ENCODE data around the gene PAQR6. TPM values are rescaled to one million over a fixed set of nuclear protein-coding genes. Genes with fewer than 3 reads are reported as not detected.

Gene PAQR6
- total and polyA plus RNA-seq, 2 of the 8 experiments (the other 6 are each of a cell fraction or from before 2014, with no cell fraction given), result 7.1 to 11.3 TPM

DNA sequence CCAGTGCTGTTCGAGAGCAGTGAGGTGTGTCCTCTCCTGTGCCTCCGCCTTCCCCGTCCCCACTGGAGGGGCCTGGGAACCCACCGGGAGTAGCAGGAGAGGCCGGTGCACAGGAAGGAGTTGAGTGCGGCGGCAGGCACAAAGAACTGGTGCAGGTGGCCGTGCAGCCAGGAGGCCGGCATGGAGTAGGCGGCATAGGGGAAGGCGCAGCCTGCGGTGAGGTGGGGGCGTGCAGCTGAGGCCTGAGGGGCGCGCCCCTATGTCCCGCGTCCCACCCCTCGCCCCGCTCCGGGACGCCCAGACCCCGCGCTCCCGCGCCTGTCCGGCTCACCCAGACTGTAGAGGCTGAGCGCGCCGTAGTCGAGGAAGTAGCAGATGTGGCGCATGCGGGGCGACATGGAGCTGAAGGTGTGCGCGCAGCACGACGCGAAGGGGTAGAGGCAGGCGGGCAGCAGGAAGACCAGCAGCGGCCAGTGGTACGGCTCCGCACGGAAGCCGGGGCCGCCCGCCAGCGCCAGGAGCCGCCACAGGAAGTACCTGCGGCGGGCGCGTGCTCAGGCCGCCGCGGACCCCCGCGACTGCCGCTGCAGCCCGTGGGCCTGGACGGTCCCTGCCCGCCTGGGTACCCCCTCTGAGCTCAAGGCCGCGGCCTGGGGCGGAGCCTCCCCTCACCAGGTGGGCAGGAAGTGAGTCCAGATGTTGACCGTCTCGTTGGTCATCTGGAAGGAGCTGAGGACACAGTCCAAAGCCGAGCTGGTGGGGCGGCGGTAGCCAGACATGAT lies 2.2 kb downstream of the PAQR6 start:
- Histone ChIP-seq H3K79me2 (ENCODE audit: control insufficient read depth in 1 of 2, insufficient read depth in 2 of 2, low read length in 2 of 2) (no peaks in the 10 kb centered on the region), H3K4me2 (ENCODE audit: insufficient read depth in 1 of 2, low read depth in 2 of 2, low read length in 2 of 2) (peak overlapping the region; percentile 30 to 50), H3K23me2 (ENCODE audit: low read depth, low read length) (no peaks in the 10 kb centered on the region), H2BK12ac (ENCODE audit: low read depth, low read length) (no peak overlapping the region), H3K18ac (ENCODE audit: extremely low read depth, low read length) (peak overlapping the region; percentile 19), H3K56ac (replicated peaks; ENCODE audit: insufficient read length, low read depth, low read length) (no peak overlapping the region), H2BK15ac (ENCODE audit: low read length) (peak overlapping the region; percentile 53; the same call in 1 of the 2 replicates), H4K5ac (ENCODE audit: insufficient read length, low read depth, low read length) (no peak overlapping the region), H4K91ac (replicated peaks; ENCODE audit: insufficient read length, low read length) (no peak overlapping the region), H3K14ac (ENCODE audit: insufficient read length) (no peak overlapping the region), H2AK5ac (ENCODE audit: low read depth, low read length) (0 out of 2 replicates have a peak overlapping the region, but pooled peaks have one; percentile 39), H3K9me3 (ENCODE audit: insufficient read depth in 2 of 2, low read depth in 1 of 2, low read length in 1 of 2) (no peaks in the 10 kb centered on the region), H3K27ac (ENCODE audit: low read depth, low read length) (no peak overlapping the region), H2AFZ (ENCODE audit: low read length) (no peak overlapping the region), H3K23ac (ENCODE audit: insufficient read length) (no peak overlapping the region), H3K27me3 (replicated peaks in 1 of 4; ENCODE audit: control insufficient read depth in 3 of 4, extremely low read depth in 1 of 4, insufficient read depth in 3 of 4, low read length in 3 of 4) (no peaks in the 10 kb centered on the region), H3K79me1 (ENCODE audit: low read depth, low read length) (0 out of 2 replicates have a peak, but pooled peaks cover 2% of the 10 kb centered on the region), H3K4me3 (ENCODE audit: extremely low read depth in 1 of 4, insufficient read depth in 2 of 4, low read depth in 3 of 4, low read length in 4 of 4) (peak overlapping the region in 3 of 4 experiments; percentile 7 to 40 (median 10); a peak in 5 of 8 replicates), H4K8ac (ENCODE audit: extremely low read depth, insufficient read depth, low read length) (peak overlapping the region; percentile 79; the same call in 1 of the 2 replicates), H2BK5ac (ENCODE audit: low read depth, low read length) (no peak overlapping the region), H3K9ac (replicated peaks in 1 of 4; ENCODE audit: extremely low read depth in 1 of 4, low read depth in 3 of 4, low read length in 3 of 4) (no peak overlapping the region), H2BK20ac (ENCODE audit: low read length) (no peak overlapping the region), H4K20me1 (replicated peaks in 1 of 2; ENCODE audit: control insufficient read depth in 1 of 2, insufficient read depth in 2 of 2, low read length in 2 of 2) (peaks cover 2 to 11% of the 10 kb centered on the region in 2 experiments), H2BK120ac (replicated peaks; ENCODE audit: low read depth, low read length) (no peak overlapping the region), H3K36me3 (ENCODE audit: control insufficient read depth in 2 of 4, insufficient read depth in 4 of 4, low read length in 3 of 4) (peaks cover 5 to 17% (median 7%) of the 10 kb centered on the region in 4 experiments; a peak in 7 of 8 replicates), H3K4me1 (replicated peaks in 1 of 4; ENCODE audit: control insufficient read depth in 3 of 4, insufficient read depth in 4 of 4, low read length in 3 of 4) (peaks cover 0 to 16% (median 9%) of the 10 kb centered on the region in 4 experiments), H3K4ac (replicated peaks; ENCODE audit: insufficient read length, low read depth, low read length) (no peak overlapping the region)
- CTCF ChIA-PET (ENCODE audit: partially characterized antibody), result interaction anchor here (0.6 to 47.2 kb wide), 11 partner anchors 10 to 114 kb away, joined by 3 to 1265 read pairs (median 5); partner anchors contain the start of genes CCT3, SEMA4A and TSACC
- FAIRE-seq (no peak), DNase-seq (ENCODE audit: low read depth in 1 of 2, low spot score in 2 of 2) (peak in 1 of 2 experiments; percentile 54)
- WGBS, 2 experiments (ENCODE audit: extremely low coverage in 1 of 2, insufficient coverage in 1 of 2, insufficient read length in 1 of 2, insufficient replicate concordance in 2 of 2, low coverage in 1 of 2, low lambda C conversion rate in 2 of 2, missing lambda C conversion rate in 1 of 2), result 61% methylated on average over 50 of the region's 69 CpGs; no CpG with 5 or more reads in 1 of the 2 experiments
- POLR2A ChIA-PET (ENCODE audit: partially characterized antibody), result interaction anchor here (1.0 to 11.8 kb wide), 23 partner anchors 11 to 278 kb away, joined by 3 to 102 read pairs (median 4); partner anchors contain the start of genes PMF1, SEMA4A, SLC25A44 and SMG5
- peak; percentile 35 for TF ChIP-seq KDM4A (IDR thresholded peaks at IDR 0.05; ENCODE audit: low read depth, low read length, severe bottlenecking)
- TF ChIP-seq CBX5 (IDR thresholded peaks at IDR 0.05; ENCODE audit: low read depth, low read length), result no peak
- TF ChIP-seq EGR1 (IDR thresholded peaks at IDR 0.05; ENCODE audit: borderline replicate concordance, low read depth, low read length), result no peak
- TF ChIP-seq, protein P1, sequence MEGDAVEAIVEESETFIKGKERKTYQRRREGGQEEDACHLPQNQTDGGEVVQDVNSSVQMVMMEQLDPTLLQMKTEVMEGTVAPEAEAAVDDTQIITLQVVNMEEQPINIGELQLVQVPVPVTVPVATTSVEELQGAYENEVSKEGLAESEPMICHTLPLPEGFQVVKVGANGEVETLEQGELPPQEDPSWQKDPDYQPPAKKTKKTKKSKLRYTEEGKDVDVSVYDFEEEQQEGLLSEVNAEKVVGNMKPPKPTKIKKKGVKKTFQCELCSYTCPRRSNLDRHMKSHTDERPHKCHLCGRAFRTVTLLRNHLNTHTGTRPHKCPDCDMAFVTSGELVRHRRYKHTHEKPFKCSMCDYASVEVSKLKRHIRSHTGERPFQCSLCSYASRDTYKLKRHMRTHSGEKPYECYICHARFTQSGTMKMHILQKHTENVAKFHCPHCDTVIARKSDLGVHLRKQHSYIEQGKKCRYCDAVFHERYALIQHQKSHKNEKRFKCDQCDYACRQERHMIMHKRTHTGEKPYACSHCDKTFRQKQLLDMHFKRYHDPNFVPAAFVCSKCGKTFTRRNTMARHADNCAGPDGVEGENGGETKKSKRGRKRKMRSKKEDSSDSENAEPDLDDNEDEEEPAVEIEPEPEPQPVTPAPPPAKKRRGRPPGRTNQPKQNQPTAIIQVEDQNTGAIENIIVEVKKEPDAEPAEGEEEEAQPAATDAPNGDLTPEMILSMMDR (IDR thresholded peaks at IDR 0.05; ENCODE audit: control extremely low read depth in 1 of 3, insufficient read depth in 1 of 3, low read depth in 1 of 3, low read length in 3 of 3), result no peak
- TF ChIP-seq MAX (IDR thresholded peaks at IDR 0.05), result peak; percentile 62; the same call in 1 of the 2 replicates
- no peak for TF ChIP-seq SUZ12 (IDR thresholded peaks at IDR 0.05; ENCODE audit: low read length)
- no peak for TF ChIP-seq KDM5A (IDR thresholded peaks at IDR 0.05; ENCODE audit: low read length)
- no peak for TF ChIP-seq NRF1 (IDR thresholded peaks at IDR 0.05; ENCODE audit: low read depth, low read length)
